Astrocyte (in vitro differentiated cells and primary cell): ENCODE measurements around the gene MYL9.

ENCODE experiments used
- EZH2 ChIP-seq: IDR thresholded peaks from 2 replicates; pipeline ENCODE4 v1.6.1; 2012; ENCODE audit warnings: mild to moderate bottlenecking, low read length, inconsistent platforms; ENCODE audit not compliant: insufficient read depth
- TF ChIP-seq, protein P1 (sequence below): IDR thresholded peaks from 2 replicates; pipeline ENCODE4 v1.5.1; 2011; ENCODE audit warnings: low read depth, mild to moderate bottlenecking, inconsistent platforms, low read length, moderate library complexity; ENCODE audit not compliant: insufficient read depth

GRCh38 chr20:36497856-36498255, 43.5 kb upstream of the MYL9 start:
- TF ChIP-seq, protein P1, sequence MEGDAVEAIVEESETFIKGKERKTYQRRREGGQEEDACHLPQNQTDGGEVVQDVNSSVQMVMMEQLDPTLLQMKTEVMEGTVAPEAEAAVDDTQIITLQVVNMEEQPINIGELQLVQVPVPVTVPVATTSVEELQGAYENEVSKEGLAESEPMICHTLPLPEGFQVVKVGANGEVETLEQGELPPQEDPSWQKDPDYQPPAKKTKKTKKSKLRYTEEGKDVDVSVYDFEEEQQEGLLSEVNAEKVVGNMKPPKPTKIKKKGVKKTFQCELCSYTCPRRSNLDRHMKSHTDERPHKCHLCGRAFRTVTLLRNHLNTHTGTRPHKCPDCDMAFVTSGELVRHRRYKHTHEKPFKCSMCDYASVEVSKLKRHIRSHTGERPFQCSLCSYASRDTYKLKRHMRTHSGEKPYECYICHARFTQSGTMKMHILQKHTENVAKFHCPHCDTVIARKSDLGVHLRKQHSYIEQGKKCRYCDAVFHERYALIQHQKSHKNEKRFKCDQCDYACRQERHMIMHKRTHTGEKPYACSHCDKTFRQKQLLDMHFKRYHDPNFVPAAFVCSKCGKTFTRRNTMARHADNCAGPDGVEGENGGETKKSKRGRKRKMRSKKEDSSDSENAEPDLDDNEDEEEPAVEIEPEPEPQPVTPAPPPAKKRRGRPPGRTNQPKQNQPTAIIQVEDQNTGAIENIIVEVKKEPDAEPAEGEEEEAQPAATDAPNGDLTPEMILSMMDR: no peak
- no peak for TF ChIP-seq EZH2
